GM19467 (cell line): Measurements from ENCODE around the gene PIEZO2.

Experiments
- ATAC-seq: cut with Tn5 transposase; IDR thresholded peaks from one replicate; pipeline ENCODE4 v1.9.1; 2021; ENCODE audit warnings: mild to moderate bottlenecking, moderate library complexity; ENCODE audit not compliant: unreplicated experiment

The PIEZO2 gene

DNA sequence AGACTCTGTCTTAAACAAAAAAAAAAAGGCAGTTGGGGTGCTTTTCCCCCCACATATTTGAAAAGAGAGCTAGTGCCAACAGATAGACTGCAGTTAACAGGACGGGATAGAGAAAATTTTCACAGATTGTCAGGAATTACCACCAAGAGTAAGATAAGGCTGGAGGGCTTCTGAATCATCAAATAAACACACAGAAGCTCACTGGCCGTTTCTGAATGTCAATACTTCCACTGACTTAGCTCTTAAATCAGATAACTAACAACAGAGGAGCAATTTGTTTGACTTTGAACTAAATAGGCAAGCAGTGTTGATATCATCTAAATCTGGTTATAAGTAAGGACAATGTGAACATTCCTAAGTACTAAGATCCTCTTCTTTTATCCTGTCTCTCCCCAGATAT lies 34.7 kb downstream of the PIEZO2 start:
- no peak for ATAC-seq

DNA sequence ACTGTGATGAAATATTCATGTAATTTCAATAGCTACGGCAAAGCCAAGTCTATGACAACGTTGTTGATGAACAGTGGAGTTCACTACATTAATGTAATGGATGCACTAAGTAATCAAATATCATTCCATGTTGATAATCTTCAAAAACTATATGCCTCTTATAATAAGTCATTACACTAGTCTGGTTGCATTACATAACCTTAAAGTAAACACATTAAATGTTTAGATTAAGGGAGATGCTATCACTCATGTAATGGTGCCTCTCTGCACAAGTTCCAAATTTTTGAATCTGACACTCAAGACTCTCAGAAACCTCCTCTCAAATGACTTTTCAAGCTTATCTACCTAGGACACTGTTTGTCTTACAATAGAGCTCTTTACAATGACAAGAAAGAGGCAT lies 35.4 kb downstream of the PIEZO2 start:
- no peak for ATAC-seq

- no peak for ATAC-seq
Measured at GRCh38 chr18:11113046-11113548, 36.3 kb downstream of the PIEZO2 start.

- ATAC-seq, result no peak
Measured at GRCh38 chr18:11112286-11112685, 37.1 kb downstream of the PIEZO2 start.

DNA sequence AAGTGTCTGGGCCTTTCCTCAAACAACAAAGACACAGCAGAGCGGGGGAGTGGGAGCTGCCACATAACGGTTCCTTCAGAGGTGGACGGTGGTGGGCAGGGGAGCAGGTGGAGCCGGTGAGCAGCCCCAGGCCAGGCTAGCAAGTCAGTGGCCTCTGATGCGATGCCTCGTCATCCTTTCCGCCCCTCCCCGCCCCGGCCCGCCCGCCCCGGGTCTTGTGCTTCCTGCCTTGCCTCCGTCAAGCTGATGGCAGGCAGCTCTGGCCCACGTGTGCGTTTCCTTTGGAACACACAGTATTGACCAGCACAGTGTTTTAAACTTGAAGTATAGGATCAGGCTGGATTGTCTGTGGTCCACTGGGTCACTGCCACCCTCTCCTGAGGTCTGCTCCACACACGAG lies 38.9 kb downstream of the PIEZO2 start:
- no peak for ATAC-seq

GRCh38 chr18:11108947-11109346 lies 40.4 kb downstream of the PIEZO2 start:
- ATAC-seq, result no peak

GRCh38 chr18:11106894-11107293 lies 42.5 kb downstream of the PIEZO2 start:
- no peak for ATAC-seq

- ATAC-seq, result no peak
Measured at GRCh38 chr18:11105463-11105862, 43.9 kb downstream of the PIEZO2 start.

DNA sequence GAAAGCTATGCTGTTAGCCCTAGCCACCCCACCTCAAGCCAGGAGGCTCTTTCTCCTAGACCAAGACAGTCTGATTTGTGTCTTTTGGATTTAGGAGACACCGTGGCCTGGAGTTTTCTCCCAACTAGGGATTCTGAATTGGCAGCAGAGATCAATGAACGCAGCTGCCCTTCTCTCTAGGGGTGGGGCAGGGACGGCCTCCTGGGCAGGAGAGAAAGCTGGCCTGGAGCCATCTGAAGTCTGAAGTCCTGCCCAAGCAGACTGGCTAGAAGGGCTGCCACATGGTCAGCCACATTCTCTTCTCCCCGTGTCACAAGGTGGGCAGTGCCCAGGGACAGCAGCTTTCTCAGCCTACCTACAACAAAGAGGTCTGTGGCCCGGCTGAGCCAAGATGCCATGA lies 45.1 kb downstream of the PIEZO2 start:
- ATAC-seq, result no peak

GRCh38 chr18:11096839-11097750 lies 52.3 kb downstream of the PIEZO2 start:
- ATAC-seq, result no peak

- ATAC-seq, result no peak
Measured at GRCh38 chr18:11096411-11096810, 53.0 kb downstream of the PIEZO2 start.

- no peak for ATAC-seq
Measured at GRCh38 chr18:11095674-11096293, 53.6 kb downstream of the PIEZO2 start.

DNA sequence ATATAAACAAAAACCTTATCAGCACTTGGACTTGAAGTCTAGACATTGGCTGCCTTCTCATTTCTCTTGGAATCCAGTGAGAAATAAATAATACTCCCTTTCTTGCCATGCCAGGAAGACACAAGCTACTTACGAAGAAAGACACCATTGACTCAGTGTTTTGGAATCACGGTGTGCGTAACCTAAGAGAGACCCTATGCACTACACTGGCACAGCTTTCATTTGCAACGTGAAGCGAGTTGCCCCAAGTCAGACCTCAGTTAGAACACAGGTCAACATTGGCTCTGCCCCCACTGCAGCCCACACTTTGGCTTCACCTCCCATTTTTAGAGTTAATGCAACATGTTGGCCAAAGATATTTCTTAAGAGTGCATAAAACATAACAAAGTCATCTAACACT lies 54.2 kb downstream of the PIEZO2 start:
- ATAC-seq, result no peak

DNA sequence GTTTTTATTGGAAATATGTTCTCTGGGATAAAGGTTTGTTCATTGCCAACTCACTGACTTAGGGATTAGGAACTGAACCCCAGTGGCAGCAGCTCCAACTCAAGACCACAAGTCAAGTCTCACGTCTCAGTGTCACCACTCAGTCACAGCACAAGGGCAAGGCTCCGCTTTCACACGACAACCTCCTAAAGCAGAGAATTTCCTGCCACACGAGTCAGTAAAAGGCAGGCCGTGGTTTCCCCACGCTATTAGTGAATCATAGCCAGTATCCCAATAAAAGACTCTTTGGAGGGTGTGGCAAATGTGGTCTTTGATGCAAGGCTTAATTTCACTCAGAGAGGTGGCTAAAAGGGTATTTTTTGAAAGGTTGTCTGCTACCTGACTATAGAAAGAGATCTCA lies 57.6 kb downstream of the PIEZO2 start:
- no peak for ATAC-seq

DNA sequence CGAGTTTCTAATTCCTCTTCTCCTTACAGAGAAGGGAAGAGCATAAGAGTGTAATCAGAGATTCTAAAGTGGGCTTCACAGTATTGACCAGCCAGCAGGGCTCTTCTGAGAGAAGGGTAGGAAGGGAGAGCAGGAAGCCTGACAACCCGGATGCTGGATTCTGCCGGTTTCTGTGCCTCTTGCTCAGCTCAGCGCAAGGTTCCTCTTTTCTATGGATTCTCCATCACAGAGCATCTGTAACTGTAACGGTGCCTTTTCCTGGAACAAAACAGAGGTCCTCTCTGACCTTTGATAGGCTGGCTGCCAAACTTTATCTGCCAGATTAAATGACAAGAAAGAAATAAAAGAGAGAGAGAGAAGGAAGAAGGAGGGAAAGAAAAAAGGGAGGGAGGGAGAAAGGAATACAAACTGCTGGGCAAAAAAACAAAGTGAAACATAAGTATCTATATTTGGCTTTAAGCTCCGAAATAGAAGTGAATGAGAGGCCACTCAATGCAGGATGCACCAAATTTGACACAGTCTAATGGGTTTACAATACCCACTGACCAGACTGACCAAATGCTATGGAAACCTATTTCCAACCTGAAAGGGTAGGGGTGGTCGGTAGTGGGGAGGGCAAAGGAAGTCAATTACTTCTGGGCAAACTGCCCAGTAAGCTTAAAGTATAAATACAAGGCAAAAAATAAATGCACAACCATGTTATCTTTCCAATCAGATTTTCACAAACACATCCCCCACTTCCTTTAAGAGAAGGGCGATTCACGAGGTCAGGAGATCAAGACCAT lies 59.2 kb downstream of the PIEZO2 start:
- ATAC-seq, result no peak

DNA sequence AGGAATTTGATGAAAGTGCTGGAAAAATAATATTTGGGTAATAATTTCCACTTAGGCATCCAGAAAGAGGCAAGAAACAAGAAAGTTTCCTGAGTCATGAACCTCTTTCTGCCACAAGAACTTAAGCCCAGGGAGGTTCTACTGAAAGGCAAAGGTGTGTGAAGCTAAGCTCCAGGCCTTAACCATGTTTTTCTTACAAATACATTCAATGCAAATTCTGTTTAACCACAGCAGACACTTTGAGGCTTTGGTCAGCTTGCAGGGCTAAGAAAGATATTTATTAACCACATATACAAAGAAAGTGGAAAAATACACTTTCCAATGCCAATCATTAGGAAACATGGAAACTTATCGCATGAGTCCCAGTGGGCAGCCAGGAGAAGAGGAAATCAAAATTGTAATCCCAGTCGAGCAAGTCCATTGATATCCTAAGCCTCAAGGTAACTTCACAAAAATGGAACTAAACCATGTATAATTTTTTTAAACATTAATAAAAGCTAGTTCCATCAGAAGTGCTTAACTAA lies 68.3 kb downstream of the PIEZO2 start:
- no peak for ATAC-seq

- no peak for ATAC-seq
Measured at GRCh38 chr18:11078491-11078890, 70.9 kb downstream of the PIEZO2 start.

DNA sequence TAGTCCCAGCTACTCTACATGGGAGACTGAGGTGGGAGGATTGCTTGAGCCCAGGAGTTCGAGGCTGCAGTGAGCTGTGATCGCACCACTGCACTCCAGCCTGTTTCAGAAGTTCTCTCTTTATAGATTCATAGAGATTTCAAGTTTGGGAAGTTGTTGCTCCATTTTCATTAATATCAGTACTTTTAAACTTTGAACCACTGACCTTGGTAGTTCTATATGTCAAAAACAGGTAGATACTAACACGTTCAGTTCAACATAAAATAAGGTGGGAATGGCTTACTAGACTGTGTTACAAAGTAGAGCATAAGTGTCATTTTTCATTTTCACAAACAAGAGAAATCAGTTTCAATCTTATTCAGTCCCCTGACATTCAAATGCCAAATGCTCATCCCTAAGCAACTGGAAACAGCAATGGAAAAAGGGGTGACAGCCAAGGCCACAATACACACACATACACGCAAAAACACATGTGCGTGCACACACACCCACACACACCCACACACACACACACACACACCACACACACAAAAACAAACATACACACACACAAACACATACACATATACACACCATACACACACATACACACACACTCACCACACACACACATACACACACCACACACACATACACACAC lies 71.7 kb downstream of the PIEZO2 start:
- ATAC-seq, result no peak

DNA sequence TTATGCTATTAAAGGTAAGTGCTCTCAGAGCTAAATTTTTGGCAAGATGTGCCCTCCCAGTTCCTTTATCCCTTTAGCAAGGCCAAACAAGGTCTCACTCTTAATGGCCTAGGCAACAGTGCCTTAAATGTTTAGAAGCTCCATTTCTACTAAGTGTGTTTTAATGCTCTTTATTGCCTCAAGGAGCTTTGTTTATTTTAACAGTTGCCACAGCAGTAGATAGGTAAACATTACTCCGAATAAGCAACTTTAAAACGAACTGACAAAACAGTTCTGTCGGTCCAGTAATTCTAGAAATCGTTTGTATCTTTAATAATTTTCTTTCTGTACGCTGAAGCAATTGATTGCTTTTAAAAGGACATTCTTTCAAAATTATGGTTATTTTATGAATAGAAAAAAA lies 74.5 kb downstream of the PIEZO2 start:
- ATAC-seq, result no peak

GRCh38 chr18:11073971-11074370 lies 75.4 kb downstream of the PIEZO2 start:
- ATAC-seq, result no peak

DNA sequence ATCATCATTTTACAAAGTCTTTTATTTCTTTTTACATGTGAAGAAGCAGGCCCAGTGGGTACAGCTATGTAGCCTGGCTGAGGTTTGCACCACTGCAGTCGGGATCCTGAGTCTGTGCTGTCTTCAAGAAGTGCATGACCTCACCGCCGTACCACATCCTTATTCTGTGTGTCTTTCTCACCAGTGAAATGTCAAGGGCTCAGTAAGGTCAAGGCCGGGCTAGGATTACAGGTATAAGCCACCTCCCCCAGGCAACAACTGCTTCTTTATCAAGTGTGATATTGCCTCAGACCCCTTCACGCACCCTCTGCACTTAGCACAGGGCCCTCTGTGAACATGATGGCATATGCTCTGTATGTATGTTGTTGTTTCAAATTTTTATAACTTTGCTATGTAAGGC lies 76.7 kb downstream of the PIEZO2 start:
- no peak for ATAC-seq
